ENCODE measurements around the gene MACROD2. TPM values are rescaled to one million over a fixed set of nuclear protein-coding genes. Genes with fewer than 3 reads are reported as not detected.
"Not testable (repeated sequence)": the region's sequence is repeated elsewhere in the genome, so short reads cannot be mapped to it uniquely, and the experiment has no call there.

The MACROD2 gene
- total RNA-seq, 1 donor from 2014 or later = 2.5 TPM

- Mint-ChIP-seq H3K36me3 (ENCODE audit: unreplicated experiment) (no peaks in the 10 kb centered on the region), H3K27ac (ENCODE audit: unreplicated experiment) (no peak overlapping the region), H3K9me3 (ENCODE audit: unreplicated experiment) (no peaks in the 10 kb centered on the region), H3K4me1 (ENCODE audit: unreplicated experiment) (no peaks in the 10 kb centered on the region), H3K27me3 (ENCODE audit: unreplicated experiment) (no peaks in the 10 kb centered on the region), H3K4me3 (ENCODE audit: unreplicated experiment) (no peak overlapping the region)
- no peak for DNase-seq (ENCODE audit: extremely low spot score, unreplicated experiment)
- TF ChIP-seq CTCF (IDR thresholded peaks at IDR 0.05) = no peak
These were observed 265.1 kb downstream of the MACROD2 start for GRCh38 chr20:14260367-14260766.

GRCh38 chr20:14264869-14265268 lies 269.6 kb downstream of the MACROD2 start:
- Mint-ChIP-seq H3K27ac (ENCODE audit: unreplicated experiment) (no peak overlapping the region), H3K27me3 (ENCODE audit: unreplicated experiment) (no peaks in the 10 kb centered on the region), H3K9me3 (ENCODE audit: unreplicated experiment) (no peaks in the 10 kb centered on the region), H3K4me1 (ENCODE audit: unreplicated experiment) (no peaks in the 10 kb centered on the region), H3K4me3 (ENCODE audit: unreplicated experiment) (no peak overlapping the region), H3K36me3 (ENCODE audit: unreplicated experiment) (no peaks in the 10 kb centered on the region)
- TF ChIP-seq CTCF (IDR thresholded peaks at IDR 0.05) = no peak
- no peak for DNase-seq (ENCODE audit: extremely low spot score, unreplicated experiment)

GRCh38 chr20:14266246-14266645 lies 270.9 kb downstream of the MACROD2 start:
- H3K27me3 Mint-ChIP-seq (ENCODE audit: unreplicated experiment) = no peaks in the 10 kb centered on the region

GRCh38 chr20:14270751-14271150 lies 275.4 kb downstream of the MACROD2 start:
- H3K27me3 Mint-ChIP-seq (ENCODE audit: unreplicated experiment); H3K4me1 Mint-ChIP-seq (ENCODE audit: unreplicated experiment); DNase-seq (ENCODE audit: extremely low spot score, unreplicated experiment); H3K4me3 Mint-ChIP-seq (ENCODE audit: unreplicated experiment); H3K36me3 Mint-ChIP-seq (ENCODE audit: unreplicated experiment); H3K9me3 Mint-ChIP-seq (ENCODE audit: unreplicated experiment); H3K27ac Mint-ChIP-seq (ENCODE audit: unreplicated experiment): not testable (repeated sequence)

More at GRCh38 chr20:14266246-14266645, 270.9 kb downstream of the MACROD2 start:
- Mint-ChIP-seq H3K9me3 (ENCODE audit: unreplicated experiment) (no peaks in the 10 kb centered on the region), H3K4me1 (ENCODE audit: unreplicated experiment) (no peaks in the 10 kb centered on the region), H3K4me3 (ENCODE audit: unreplicated experiment) (no peak overlapping the region), H3K27ac (ENCODE audit: unreplicated experiment) (no peak overlapping the region), H3K36me3 (ENCODE audit: unreplicated experiment) (no peaks in the 10 kb centered on the region)
- no peak for TF ChIP-seq CTCF (IDR thresholded peaks at IDR 0.05)
- DNase-seq (ENCODE audit: extremely low spot score, unreplicated experiment) = no peak

GRCh38 chr20:14282140-14282539 lies 286.8 kb downstream of the MACROD2 start:
- H3K27me3 Mint-ChIP-seq (ENCODE audit: unreplicated experiment) = no peaks in the 10 kb centered on the region
- H3K9me3 Mint-ChIP-seq (ENCODE audit: unreplicated experiment) = no peaks in the 10 kb centered on the region
- DNase-seq (ENCODE audit: extremely low spot score, unreplicated experiment) = no peak
- no peak for TF ChIP-seq CTCF (IDR thresholded peaks at IDR 0.05)
- no peaks in the 10 kb centered on the region for H3K4me1 Mint-ChIP-seq (ENCODE audit: unreplicated experiment)
- H3K36me3 Mint-ChIP-seq (ENCODE audit: unreplicated experiment) = no peaks in the 10 kb centered on the region
- H3K27ac Mint-ChIP-seq (ENCODE audit: unreplicated experiment) = no peak overlapping the region
- no peak overlapping the region for H3K4me3 Mint-ChIP-seq (ENCODE audit: unreplicated experiment)

- no peaks in the 10 kb centered on the region for H3K27me3 Mint-ChIP-seq (ENCODE audit: unreplicated experiment)
- no peaks in the 10 kb centered on the region for H3K4me1 Mint-ChIP-seq (ENCODE audit: unreplicated experiment)
These were observed 289.1 kb downstream of the MACROD2 start for GRCh38 chr20:14284443-14284842.

More at GRCh38 chr20:14284443-14284842, 289.1 kb downstream of the MACROD2 start:
- no peaks in the 10 kb centered on the region for H3K9me3 Mint-ChIP-seq (ENCODE audit: unreplicated experiment)
- TF ChIP-seq CTCF (IDR thresholded peaks at IDR 0.05) = no peak
- no peaks in the 10 kb centered on the region for H3K36me3 Mint-ChIP-seq (ENCODE audit: unreplicated experiment)
- H3K4me3 Mint-ChIP-seq (ENCODE audit: unreplicated experiment) = no peak overlapping the region
- no peak for DNase-seq (ENCODE audit: extremely low spot score, unreplicated experiment)
- H3K27ac Mint-ChIP-seq (ENCODE audit: unreplicated experiment) = no peak overlapping the region

Data from osteocyte (in vitro differentiated cells).